Stomach (tissue), 4 donors: ENCODE results near the gene CTNNA1.

Source experiments
- EP300 ChIP-seq: sonication (generic); formaldehyde crosslinking; IDR thresholded peaks from one replicate; pipeline ENCODE4 v1.6.1; 2017; ENCODE audit warnings: antibody characterized with exemption
- POLR2A ChIP-seq, 4 donors: fragments of 450-650 bp; IDR thresholded peaks; one replicate each; pipeline ENCODE4 v1.6.1; 2016; ENCODE audit warnings: antibody characterized with exemption in 4 of 4, control low read depth in 2 of 4, mild to moderate bottlenecking in 1 of 4, moderate library complexity in 1 of 4
- POLR2AphosphoS5 ChIP-seq, 3 donors: sonication (generic); formaldehyde crosslinking; IDR thresholded peaks; one replicate each; pipeline ENCODE4 v1.6.1; 2016; ENCODE audit warnings: antibody characterized with exemption in 3 of 3
- TF ChIP-seq, protein P1 (sequence below), 7 experiments: fragments of 450-650 bp in 4 of 7; fragments of 200-600 bp in 3 of 7; sonication (generic) in 3 of 7; IDR thresholded peaks; one replicate each; pipeline ENCODE4 v1.5.1; 2016 to 2019; ENCODE audit warnings: antibody characterized with exemption in 7 of 7, control low read depth in 2 of 7, mild to moderate bottlenecking in 1 of 7

DNA sequence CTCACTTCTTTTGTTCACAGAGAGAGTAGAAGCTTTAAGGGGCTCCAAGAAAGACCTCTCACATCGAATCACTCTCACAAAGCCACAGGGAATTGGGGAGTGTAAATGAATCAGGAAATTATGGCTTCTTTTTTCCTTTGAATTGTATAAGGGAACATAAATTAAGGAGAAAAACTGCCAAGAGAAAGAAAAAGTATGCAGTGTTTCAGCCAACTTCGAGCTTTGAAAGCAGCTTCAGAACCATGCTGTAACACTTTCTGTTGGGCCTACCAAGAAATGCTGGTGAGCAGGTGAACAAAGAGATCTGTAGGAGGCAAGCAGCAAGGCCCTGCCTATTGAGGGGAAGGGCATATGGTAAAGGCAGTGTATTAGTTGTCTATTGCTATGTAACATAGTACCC, 33.4 kb upstream of the CTNNA1 start:
- no peak for TF ChIP-seq POLR2A (IDR thresholded peaks at IDR 0.05)
- TF ChIP-seq, protein P1, sequence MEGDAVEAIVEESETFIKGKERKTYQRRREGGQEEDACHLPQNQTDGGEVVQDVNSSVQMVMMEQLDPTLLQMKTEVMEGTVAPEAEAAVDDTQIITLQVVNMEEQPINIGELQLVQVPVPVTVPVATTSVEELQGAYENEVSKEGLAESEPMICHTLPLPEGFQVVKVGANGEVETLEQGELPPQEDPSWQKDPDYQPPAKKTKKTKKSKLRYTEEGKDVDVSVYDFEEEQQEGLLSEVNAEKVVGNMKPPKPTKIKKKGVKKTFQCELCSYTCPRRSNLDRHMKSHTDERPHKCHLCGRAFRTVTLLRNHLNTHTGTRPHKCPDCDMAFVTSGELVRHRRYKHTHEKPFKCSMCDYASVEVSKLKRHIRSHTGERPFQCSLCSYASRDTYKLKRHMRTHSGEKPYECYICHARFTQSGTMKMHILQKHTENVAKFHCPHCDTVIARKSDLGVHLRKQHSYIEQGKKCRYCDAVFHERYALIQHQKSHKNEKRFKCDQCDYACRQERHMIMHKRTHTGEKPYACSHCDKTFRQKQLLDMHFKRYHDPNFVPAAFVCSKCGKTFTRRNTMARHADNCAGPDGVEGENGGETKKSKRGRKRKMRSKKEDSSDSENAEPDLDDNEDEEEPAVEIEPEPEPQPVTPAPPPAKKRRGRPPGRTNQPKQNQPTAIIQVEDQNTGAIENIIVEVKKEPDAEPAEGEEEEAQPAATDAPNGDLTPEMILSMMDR (IDR thresholded peaks at IDR 0.05): no peak
- TF ChIP-seq POLR2AphosphoS5 (IDR thresholded peaks at IDR 0.05): no peak
- TF ChIP-seq EP300: no peak
